ENCODE results near the gene CNRIP1. TPM values are rescaled to one million over a fixed set of nuclear protein-coding genes. Genes with fewer than 3 reads are reported as not detected.
"Not testable (repeated sequence)": the region's sequence is repeated elsewhere in the genome, so short reads cannot be mapped to it uniquely, and the experiment has no call there.

Gene CNRIP1
- total RNA-seq, 1 donor from 2014 or later: not detected

- intact Hi-C loops (cut with micrococcal nuclease): no loop called here
Observed at GRCh38 chr2:68340226-68341061, 20.7 kb upstream of the CNRIP1 start.

GRCh38 chr2:68336192-68336591 is 16.4 kb upstream of the CNRIP1 start:
- intact Hi-C loops (cut with micrococcal nuclease): no loop called here

GRCh38 chr2:68333931-68334330 is 14.2 kb upstream of the CNRIP1 start:
- intact Hi-C loops (cut with micrococcal nuclease): no loop called here

GRCh38 chr2:68333009-68333408 is 13.3 kb upstream of the CNRIP1 start:
- intact Hi-C loops (cut with micrococcal nuclease): no loop called here

GRCh38 chr2:68330691-68331090 is 10.9 kb upstream of the CNRIP1 start:
- intact Hi-C loops (cut with micrococcal nuclease): no loop called here

GRCh38 chr2:68328901-68329300 is 9.2 kb upstream of the CNRIP1 start:
- intact Hi-C loops (cut with micrococcal nuclease): no loop called here

- intact Hi-C loops (cut with micrococcal nuclease): no loop called here
Observed at GRCh38 chr2:68325056-68325455, 5.3 kb upstream of the CNRIP1 start.

- intact Hi-C loops (cut with micrococcal nuclease): no loop called here
Observed at GRCh38 chr2:68320118-68320641, 431 bp upstream of the CNRIP1 start.

GRCh38 chr2:68318914-68319397 is 793 bp downstream of the CNRIP1 start:
- intact Hi-C loops (cut with micrococcal nuclease): no loop called here

GRCh38 chr2:68317971-68318913 is 1.5 kb downstream of the CNRIP1 start:
- intact Hi-C loops (cut with micrococcal nuclease): no loop called here

- intact Hi-C loops (cut with micrococcal nuclease): no loop called here
Observed at GRCh38 chr2:68316111-68316510, 3.6 kb downstream of the CNRIP1 start.

GRCh38 chr2:68311033-68311432 is 8.7 kb downstream of the CNRIP1 start:
- intact Hi-C loops (cut with micrococcal nuclease): no loop called here

- intact Hi-C loops (cut with micrococcal nuclease): no loop called here
Observed at GRCh38 chr2:68309426-68309825, 10.3 kb downstream of the CNRIP1 start.

- intact Hi-C loops (cut with micrococcal nuclease): not testable (repeated sequence)
Observed at GRCh38 chr2:68303902-68304272, 15.9 kb downstream of the CNRIP1 start.

- intact Hi-C loops (cut with micrococcal nuclease): no loop called here
Observed at GRCh38 chr2:68303033-68303901, 16.5 kb downstream of the CNRIP1 start.

- intact Hi-C loops (cut with micrococcal nuclease): no loop called here
Observed at GRCh38 chr2:68302281-68302875, 17.4 kb downstream of the CNRIP1 start.

- intact Hi-C loops (cut with micrococcal nuclease): no loop called here
Observed at GRCh38 chr2:68295516-68295915, 24.2 kb downstream of the CNRIP1 start.

- intact Hi-C loops (cut with micrococcal nuclease): no loop called here
Observed at GRCh38 chr2:68294913-68295312, 24.8 kb downstream of the CNRIP1 start.

GRCh38 chr2:68294187-68294586 is 25.6 kb downstream of the CNRIP1 start:
- intact Hi-C loops (cut with micrococcal nuclease): no loop called here

- intact Hi-C loops (cut with micrococcal nuclease): no loop called here
Observed at GRCh38 chr2:68293755-68294154, 26.0 kb downstream of the CNRIP1 start.
